Heart right ventricle (tissue), 16 donors: ENCODE measurements around the gene HSPH1. TPM values are rescaled to one million over a fixed set of nuclear protein-coding genes. Genes with fewer than 3 reads are reported as not detected.

Experiments used
- ATAC-seq, 8 donors: fragments of 200-7000 bp; cut with Tn5 transposase; one replicate each; pipeline ENCODE4 v1.9.1; 2020; ENCODE audit warnings: mild to moderate bottlenecking in 8 of 8, moderate library complexity in 8 of 8, moderate number of reproducible peaks in 1 of 8
- DNase-seq, 2 donors: peaks; one replicate each; pipeline ENCODE4 v3.0.0-alpha.2; 2020
- H3K27ac ChIP-seq, 10 donors: fragments of 200-600 bp; sonication (generic) in 2 of 10; one replicate each; pipeline versions ENCODE4 v1.5.0 to v1.8.0; 2020 to 2022; ENCODE audit warnings: mild to moderate bottlenecking in 3 of 10
- H3K27me3 ChIP-seq, 7 donors: fragments of 200-600 bp; one replicate each; pipeline ENCODE4 v1.8.0; 2021 to 2022; ENCODE audit warnings: mild to moderate bottlenecking in 2 of 7
- H3K36me3 ChIP-seq, 9 donors: fragments of 200-600 bp; sonication (generic) in 1 of 9; one replicate each; pipeline versions ENCODE4 v1.5.0 to v1.8.0; 2020 to 2022; ENCODE audit warnings: mild to moderate bottlenecking in 2 of 9
- H3K4me1 ChIP-seq, 9 donors: fragments of 200-600 bp; sonication (generic) in 1 of 9; one replicate each; pipeline versions ENCODE4 v1.5.0 to v1.8.0; 2020 to 2022; ENCODE audit warnings: mild to moderate bottlenecking in 4 of 9
- H3K4me3 ChIP-seq, 10 donors: fragments of 200-600 bp; sonication (generic) in 2 of 10; one replicate each; pipeline versions ENCODE4 v1.5.0 to v1.8.0; 2020 to 2022; ENCODE audit warnings: mild to moderate bottlenecking in 7 of 10, moderate library complexity in 2 of 10
- H3K9me3 ChIP-seq, 11 donors: fragments of 200-600 bp in 10 of 11; sonication (generic) in 2 of 11; one replicate each; pipeline versions ENCODE4 v1.5.0 to v1.8.0; 2013 to 2022; ENCODE audit warnings: mild to moderate bottlenecking in 2 of 11, control low read depth in 1 of 11, moderate library complexity in 1 of 11
- CTCF ChIP-seq, 9 donors: fragments of 200-600 bp; sonication (generic) in 2 of 9; IDR thresholded peaks; one replicate each; pipeline versions ENCODE4 v1.5.0 to v1.8.0; 2021 to 2022; ENCODE audit warnings: antibody characterized with exemption in 9 of 9, mild to moderate bottlenecking in 5 of 9, moderate library complexity in 1 of 9
- WGBS, 2 donors: extraction: QIAGEN DNeasy Blood & Tissue Kit; methylation state at CpG; one replicate each; pipeline ENCODE4 v1.1.7; 2013; ENCODE audit warnings: inconsistent platforms in 1 of 2; 5-methylcytosine and 5-hydroxymethylcytosine counted together
- intact Hi-C, 10 donors: fragments of 100-400 bp; cut with DNase I; formaldehyde crosslinking; loops; one replicate each; pipeline versions ENCODE4 v1.11.1 to v1.14.2; 2022
- polyA plus RNA-seq, 2 donors: library from polyadenylated mRNA; stranded (reverse); fragments of 200-250 nt; gene quantifications; one replicate each; pipeline ENCODE4 v1.2.3, GENCODE V29; 2013
- total RNA-seq, 10 donors: library from RNA; stranded (reverse); fragmentation: NEBNext Ultra II Directional in 3 of 10; extraction: Animal tissue kit (Norgen Biotek cat#: 25700) in 3 of 10; gene quantifications; one replicate each; pipeline versions ENCODE4 v1.2.1 to v1.2.4, GENCODE V29; 2021 to 2023
- donor health status: Arrhythmogenic right ventricular cardiomyopathy.
- donor health status: ischemic (EF 13 %, LVEDD 7.1; RV severe dilation, severe dysfunction).
- donor health status: healthy with polysubstance abuse.
- donor health status: DM: no; HTN: yes; CAD: no.
- donor health status: DM: no; HTN: no; CAD: no.
- donor health status: ischemic (EF 25% LVEDD 6.9; RV normal size, moderate dysfunction).
- donor health status: ischemic (EF 25% LVEDD 5.7; RV mildly dilated, moderate dysfunction).
- donor health status: healthy.
- donor health status: DM: yes; HTN: yes; CAD: no.
- donor health status: Ischemic cardiomyopathy.
- donor health status: ischemic (EF 35%, LVEDD 5.7; RV mildly dilated, moderate dysfunction).
- donor health status: nonischemic (EF 11% LVEDD 7.7; RV severe dilation, severe dysfunction).
- donor health status: DM: yes; HTN: yes; CAD: no.
- donor health status: PGD.
- donor health status: ischemic (EF 29% LVEDD 5.4; RV normal size, mild dysfunction).
- donor health status: nonischemic (EF 23%, LVEDD 6.1; RV moderate dilation, normal function).

The HSPH1 gene
- total and polyA plus RNA-seq, 12 donors, result 28.4 to 65.4 (median 45.8) TPM

- H3K27me3 ChIP-seq, result no peaks in the 10 kb centered on the region
Observed at GRCh38 chr13:31134039-31134711, 27.5 kb downstream of the HSPH1 start.

GRCh38 chr13:31133621-31134020, 28.1 kb downstream of the HSPH1 start:
- intact Hi-C loops, result no loop called here
- no peaks in the 10 kb centered on the region for H3K9me3 ChIP-seq
- no peak overlapping the region for H3K4me3 ChIP-seq
- WGBS, 2 donors, result 91 to 92% methylated on average over 5 of the region's 5 CpGs
- H3K36me3 ChIP-seq, result peaks cover 0 to 45% (median 25%) of the 10 kb centered on the region in 9 donors
- no peak for TF ChIP-seq CTCF (IDR thresholded peaks at IDR 0.05)
- no peak for DNase-seq
- ATAC-seq, result no peak
- no peak overlapping the region for H3K27ac ChIP-seq
- no peaks in the 10 kb centered on the region for H3K4me1 ChIP-seq
- no peaks in the 10 kb centered on the region for H3K27me3 ChIP-seq

More at GRCh38 chr13:31134039-31134711, 27.5 kb downstream of the HSPH1 start:
- no peak for DNase-seq
- Histone ChIP-seq H3K9me3 (no peaks in the 10 kb centered on the region), H3K27ac (no peak overlapping the region), H3K36me3 (peaks cover 0 to 51% (median 30%) of the 10 kb centered on the region in 9 donors), H3K4me3 (no peak overlapping the region), H3K4me1 (no peaks in the 10 kb centered on the region)
- TF ChIP-seq CTCF (IDR thresholded peaks at IDR 0.05), result no peak
- ATAC-seq, result no peak
- WGBS, 2 donors, result 94% methylated on average over 3 of the region's 3 CpGs
- intact Hi-C loops, result no loop called here

GRCh38 chr13:31131470-31131961, 30.2 kb downstream of the HSPH1 start:
- peaks cover 0 to 13% (median 0%) of the 10 kb centered on the region in 7 donors for H3K27me3 ChIP-seq
- intact Hi-C loops, result no loop called here
- DNase-seq, result no peak
- H3K4me1 ChIP-seq, result no peaks in the 10 kb centered on the region
- H3K9me3 ChIP-seq, result no peaks in the 10 kb centered on the region
- no peak overlapping the region for H3K27ac ChIP-seq
- no peak for TF ChIP-seq CTCF (IDR thresholded peaks at IDR 0.05)
- no peak overlapping the region for H3K4me3 ChIP-seq
- H3K36me3 ChIP-seq, result peaks cover 0 to 24% (median 5%) of the 10 kb centered on the region in 9 donors
- WGBS, 2 donors, result 88 to 92% methylated on average over 6 of the region's 6 CpGs
- no peak for ATAC-seq

- Histone ChIP-seq H3K9me3 (no peaks in the 10 kb centered on the region), H3K27me3 (peaks cover 0 to 26% (median 5%) of the 10 kb centered on the region in 7 donors), H3K4me1 (no peaks in the 10 kb centered on the region), H3K4me3 (no peak overlapping the region), H3K36me3 (peaks cover 0 to 4% (median 0%) of the 10 kb centered on the region in 9 donors), H3K27ac (no peak overlapping the region)
- peak in 1 of 8 donors; percentile 17 for ATAC-seq
- 75 to 77% methylated on average over 8 of the region's 8 CpGs for WGBS, 2 donors
- no peak for TF ChIP-seq CTCF (IDR thresholded peaks at IDR 0.05)
- intact Hi-C loops, result no loop called here
- DNase-seq, result no peak
Observed at GRCh38 chr13:31129419-31129818, 32.3 kb downstream of the HSPH1 start.
